A549 (cell line): ENCODE measurements around the gene TUBGCP6. TPM values are rescaled to one million over a fixed set of nuclear protein-coding genes. Genes with fewer than 3 reads are reported as not detected.

ENCODE experiments used
- ATAC-seq, 2 experiments: fragments of 200-7000 bp in 1 of 2; fragments of >200 bp in 1 of 2; cut with Nextera tagmentation in 1 of 2; cut with Tn5 transposase in 1 of 2; 3 replicates each; pipeline versions ENCODE4 v1.8.0 to v1.9.1; 2018 to 2020; ENCODE audit warnings: mild to moderate bottlenecking in 1 of 2, moderate library complexity in 1 of 2
- CTCF ChIA-PET: fragments of 300-600 bp; sonication (Branson Sonifier 250); formaldehyde crosslinking; extraction: SDS; loops from one replicate; lab custom pipeline; 2021; ENCODE audit warnings: antibody characterized with exemption, inconsistent platforms; lab: Yijun Ruan, JAX
- POLR2A ChIA-PET: fragments of 350-600 bp; formaldehyde crosslinking; extraction: SDS; loops from one replicate; lab custom pipeline; 2021; ENCODE audit warnings: antibody characterized with exemption, inconsistent platforms; lab: Yijun Ruan, JAX
- DNase-seq, 2 experiments: peaks; one replicate each; pipeline versions ENCODE4 v3.0.0 to v3.0.0-alpha.2; 2011 to 2016; ENCODE audit warnings: low read depth in 1 of 2, low spot score in 1 of 2
- FAIRE-seq: peaks from 2 replicates; lab custom pipeline; 2011; peaks lifted over from hg19 to GRCh38; lab: Jason Lieb, UNC
- H3K27ac ChIP-seq, 2 experiments: fragments of >200 bp; sonication (Bioruptor Twin); formaldehyde crosslinking; 3 replicates each; pipeline ENCODE4 v1.5.1; 2016 to 2017
- H3K4me1 ChIP-seq: fragments of >200 bp; sonication (Bioruptor Twin); formaldehyde crosslinking; 3 replicates; pipeline ENCODE4 v1.6.1; 2016
- H3K4me2 ChIP-seq: fragments of >200 bp; sonication (Bioruptor Twin); formaldehyde crosslinking; 3 replicates; pipeline ENCODE4 v1.6.1; 2016
- H3K4me3 ChIP-seq: fragments of >200 bp; sonication (Bioruptor Twin); formaldehyde crosslinking; 3 replicates; pipeline ENCODE4 v1.5.1; 2016
- H3K9me3 ChIP-seq: fragments of >200 bp; sonication (Bioruptor Twin); formaldehyde crosslinking; 3 replicates; pipeline ENCODE4 v1.6.1; 2016
- ATOH8 ChIP-seq: fragments of 250-450 bp; sonication (Bioruptor Pico); IDR thresholded peaks from 2 replicates; pipeline ENCODE4 v1.5.0; 2020; ENCODE audit warnings: low read depth, mild to moderate bottlenecking, moderate library complexity
- BCL3 ChIP-seq: fragments of >200 bp; sonication (Bioruptor Twin); formaldehyde crosslinking; IDR thresholded peaks from 3 replicates; pipeline ENCODE4 v1.6.1; 2016
- CBX2 ChIP-seq: fragments of 200-600 bp; sonication (generic); IDR thresholded peaks from 2 replicates; pipeline ENCODE4 v1.6.1; 2016; ENCODE audit warnings: low read depth, mild to moderate bottlenecking, borderline replicate concordance
- CHD2 ChIP-seq: fragments of 150-350 bp; IDR thresholded peaks from 2 replicates; pipeline ENCODE4 v1.6.1; 2014; ENCODE audit warnings: low read length; ENCODE audit not compliant: partially characterized antibody
- CTCF ChIP-seq: fragments of >200 bp; sonication (Bioruptor Twin); formaldehyde crosslinking; IDR thresholded peaks from 3 replicates; pipeline ENCODE4 v1.5.1; 2016
- E2F6 ChIP-seq: IDR thresholded peaks from 2 replicates; pipeline ENCODE4 v1.6.1; 2012; ENCODE audit warnings: low read depth, borderline replicate concordance
- EHMT2 ChIP-seq: fragments of 200-600 bp; sonication (generic); IDR thresholded peaks from 2 replicates; pipeline ENCODE4 v1.6.1; 2016; ENCODE audit warnings: antibody characterized with exemption, low read depth, mild to moderate bottlenecking, moderate library complexity
- FOXS1 ChIP-seq: fragments of 250-450 bp; sonication (Bioruptor Pico); IDR thresholded peaks from 2 replicates; pipeline ENCODE4 v1.5.0; 2020; ENCODE audit warnings: mild to moderate bottlenecking, moderate library complexity
- HDAC2 ChIP-seq: fragments of 200-600 bp; sonication (generic); IDR thresholded peaks from 2 replicates; pipeline ENCODE4 v1.6.1; 2016
- HOXA7 ChIP-seq: fragments of 250-450 bp; sonication (Bioruptor Pico); IDR thresholded peaks from 2 replicates; pipeline ENCODE4 v1.5.0; 2020; ENCODE audit warnings: mild to moderate bottlenecking, moderate library complexity
- MAX ChIP-seq: IDR thresholded peaks from 2 replicates; pipeline ENCODE4 v1.6.1; 2012
- MYC ChIP-seq: IDR thresholded peaks from 2 replicates; pipeline ENCODE4 v1.6.1; 2012; ENCODE audit warnings: mild to moderate bottlenecking, inconsistent platforms, low read length, improper control_type of control experiment, borderline replicate concordance
- NFE2L2 ChIP-seq: fragments of 150-350 bp; conservative IDR thresholded peaks from 2 replicates; pipeline ENCODE4 v1.6.1; 2014; ENCODE audit warnings: low read length
- NPAS2 ChIP-seq: fragments of 250-450 bp; sonication (Bioruptor Pico); IDR thresholded peaks from 2 replicates; pipeline ENCODE4 v1.8.0; 2022; ENCODE audit warnings: mild to moderate bottlenecking, moderate library complexity, borderline replicate concordance
- PBX3 ChIP-seq: IDR thresholded peaks from 2 replicates; pipeline ENCODE4 v1.6.1; 2012
- PHF8 ChIP-seq: fragments of 200-600 bp; sonication (generic); IDR thresholded peaks from 2 replicates; pipeline ENCODE4 v1.6.1; 2016; ENCODE audit warnings: low read depth, mild to moderate bottlenecking, antibody characterized with exemption, moderate library complexity, borderline replicate concordance
- SREBF2 ChIP-seq: fragments of 450-650 bp; IDR thresholded peaks from 2 replicates; pipeline ENCODE4 v1.6.1; 2014; ENCODE audit warnings: mild to moderate bottlenecking, moderate library complexity
- USF2 ChIP-seq: fragments of 450-650 bp; IDR thresholded peaks from 2 replicates; pipeline ENCODE4 v1.6.1; 2014; ENCODE audit warnings: antibody characterized with exemption
- ZC3H11A ChIP-seq: fragments of 450-650 bp; IDR thresholded peaks from 2 replicates; pipeline ENCODE4 v1.6.1; 2014; ENCODE audit warnings: antibody characterized with exemption, mild to moderate bottlenecking
- ZFP36 ChIP-seq: fragments of 450-650 bp; IDR thresholded peaks from 2 replicates; pipeline ENCODE4 v1.6.1; 2014; ENCODE audit warnings: borderline replicate concordance; ENCODE audit not compliant: partially characterized antibody
- WGBS: methylation state at CpG from one replicate; pipeline ENCODE4 v1.1.6; 2017; ENCODE audit errors: missing lambda C conversion rate; 5-methylcytosine and 5-hydroxymethylcytosine counted together
- polyA plus RNA-seq, 4 experiments: library from polyadenylated mRNA; depleted of rRNA in 3 of 4; stranded (reverse); fragments of >200 nt; fragmentation: RNase III in 1 of 4; extraction: RNeasy Plus Mini Kit Qiagen cat#74134 plus additional on column Dnase treatment in 1 of 4; gene quantifications; 2 replicates in 3 of 4; 3 replicates in 1 of 4; pipeline ENCODE4 v1.2.3, GENCODE V29; 2011 to 2017

Gene TUBGCP6
- polyA plus RNA-seq, 2 of the 4 experiments (the other 2 are of a cell fraction) = 6.5 to 14.2 TPM

GRCh38 chr22:50178471-50178864 is 66.4 kb downstream of the TUBGCP6 start (continued):
- TF ChIP-seq BCL3 (no peak), PHF8 (no peak), EHMT2 (no peak), SREBF2 (no peak), NPAS2 (CRISPR knock-in tag) (no peak), ZFP36 (no peak), PBX3 (no peak), MYC (no peak)

- CTCF ChIA-PET = no interaction called here
Observed at GRCh38 chr22:50177537-50178470, 67.0 kb downstream of the TUBGCP6 start.

GRCh38 chr22:50176850-50177536 is 67.8 kb downstream of the TUBGCP6 start:
- DNase-seq = no peak
- Histone ChIP-seq H3K4me3 (no peak overlapping the region), H3K27ac (no peak overlapping the region), H3K4me1 (no peaks in the 10 kb centered on the region), H3K4me2 (no peak overlapping the region), H3K9me3 (no peaks in the 10 kb centered on the region)
- POLR2A ChIA-PET = no interaction called here
- WGBS = 96% methylated on average over 67 of the region's 76 CpGs
- no peak for ATAC-seq
- CTCF ChIA-PET = no interaction called here
- no peak for FAIRE-seq
- TF ChIP-seq CTCF (no peak), NFE2L2 (no peak), HOXA7 (CRISPR knock-in tag) (no peak), MAX (no peak), ATOH8 (CRISPR knock-in tag) (no peak), HDAC2 (no peak), E2F6 (no peak), CHD2 (no peak)

More at GRCh38 chr22:50177537-50178470, 67.0 kb downstream of the TUBGCP6 start:
- Histone ChIP-seq H3K4me2 (no peak overlapping the region), H3K9me3 (no peaks in the 10 kb centered on the region), H3K27ac (no peak overlapping the region), H3K4me3 (no peak overlapping the region), H3K4me1 (no peaks in the 10 kb centered on the region)
- no peak for DNase-seq
- TF ChIP-seq ZC3H11A (no peak), FOXS1 (CRISPR knock-in tag) (no peak), USF2 (no peak), CTCF (no peak), CBX2 (no peak)
- ATAC-seq = no peak
- no peak for FAIRE-seq
- WGBS = 98% methylated on average over 29 of the region's 98 CpGs
- POLR2A ChIA-PET = no interaction called here
